DOHH2 (cell line): ENCODE results near the gene RYR2.

Experiments
- H3F3A ChIP-seq: fragments of 200-600 bp; sonication (generic), shearing (Covaris generic); 2 replicates; pipeline ENCODE4 v1.6.0; 2016; ENCODE audit warnings: antibody characterized with exemption, mild to moderate bottlenecking; ENCODE audit not compliant: control insufficient read depth, insufficient read depth
- H3K27ac ChIP-seq: fragments of 200-600 bp; sonication (generic); 2 replicates; pipeline ENCODE4 v1.5.1; 2014; ENCODE audit warnings: low read depth, mild to moderate bottlenecking, low read length, moderate library complexity
- H3K27me3 ChIP-seq: fragments of 200-600 bp; sonication (generic); 2 replicates; pipeline ENCODE4 v1.6.1; 2014; ENCODE audit warnings: mild to moderate bottlenecking, low read length, mixed read lengths; ENCODE audit not compliant: control insufficient read depth
- H3K36me3 ChIP-seq: fragments of 200-600 bp; sonication (generic); 2 replicates; pipeline ENCODE4 v1.6.1; 2014; ENCODE audit warnings: mild to moderate bottlenecking, low read length, moderate library complexity, mixed read lengths; ENCODE audit not compliant: control insufficient read depth
- H3K4me1 ChIP-seq: fragments of 200-600 bp; sonication (generic); 2 replicates; pipeline ENCODE4 v1.6.1; 2014; ENCODE audit warnings: mild to moderate bottlenecking, low read length, mixed read lengths; ENCODE audit not compliant: control insufficient read depth
- H3K4me2 ChIP-seq: fragments of 200-600 bp; sonication (generic); 2 replicates; pipeline ENCODE4 v1.6.0; 2014; ENCODE audit warnings: mild to moderate bottlenecking, low read length, moderate library complexity
- H3K4me3 ChIP-seq: fragments of 200-600 bp; sonication (generic); 2 replicates; pipeline ENCODE4 v1.5.1; 2014; ENCODE audit warnings: mild to moderate bottlenecking, low read length, mixed read lengths
- H3K79me2 ChIP-seq: fragments of 200-600 bp; sonication (generic); 2 replicates; pipeline ENCODE4 v1.6.1; 2014; ENCODE audit warnings: mild to moderate bottlenecking, low read length, mixed read lengths; ENCODE audit not compliant: control insufficient read depth
- H3K9me2 ChIP-seq: fragments of 200-600 bp; sonication (generic); replicated peaks from 2 replicates; pipeline ENCODE4 v1.6.1; 2014; ENCODE audit warnings: mild to moderate bottlenecking, low read length, mixed read lengths; ENCODE audit not compliant: control insufficient read depth
- H3K9me3 ChIP-seq: fragments of 200-600 bp; sonication (generic); 2 replicates; pipeline ENCODE4 v1.6.1; 2014; ENCODE audit warnings: antibody characterized with exemption, low read length, mixed read lengths; ENCODE audit not compliant: control insufficient read depth, insufficient read depth
- H4K20me1 ChIP-seq: fragments of 200-600 bp; sonication (generic); 2 replicates; pipeline ENCODE4 v1.6.0; 2014; ENCODE audit warnings: low read depth, mild to moderate bottlenecking, antibody characterized with exemption, low read length, moderate library complexity; ENCODE audit not compliant: control insufficient read depth, insufficient read depth
- EZH2phosphoT487 ChIP-seq: fragments of 200-600 bp; sonication (generic); IDR thresholded peaks from 2 replicates; pipeline ENCODE4 v1.6.1; 2017; ENCODE audit warnings: borderline replicate concordance, mild to moderate bottlenecking, antibody characterized with exemption, low read length, moderate library complexity, mixed read lengths
- TF ChIP-seq, protein P1 (sequence below): fragments of 200-600 bp; sonication (generic); IDR thresholded peaks from one replicate; pipeline ENCODE4 v1.5.1; 2014; ENCODE audit warnings: antibody characterized with exemption, mild to moderate bottlenecking, low read depth, low read length; ENCODE audit not compliant: poor library complexity, severe bottlenecking

RYR2 gene

DNA sequence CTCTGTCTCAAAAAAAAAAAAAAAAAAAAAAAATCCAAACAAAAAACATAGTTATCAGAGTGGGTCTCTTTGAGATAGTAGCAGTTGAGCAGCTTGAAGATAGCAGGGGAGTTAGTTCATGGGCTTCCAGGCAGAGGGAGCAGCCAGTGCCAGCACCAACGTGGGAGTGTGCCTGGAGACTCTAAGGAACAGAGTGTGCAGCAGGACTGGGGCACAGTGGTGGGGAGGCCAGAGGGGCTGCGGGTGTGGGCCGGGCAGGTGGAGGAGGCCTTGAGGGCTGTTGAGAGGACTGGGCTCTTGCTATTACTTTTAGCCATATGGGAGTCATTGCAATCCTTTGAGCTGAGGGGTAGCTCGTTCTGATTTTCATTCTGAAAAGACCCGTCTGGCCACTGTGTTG, 63.8 kb downstream of the RYR2 start:
- H3K36me3 ChIP-seq, result no peaks in the 10 kb centered on the region
- no peak overlapping the region for H3K4me3 ChIP-seq
- TF ChIP-seq, protein P1, sequence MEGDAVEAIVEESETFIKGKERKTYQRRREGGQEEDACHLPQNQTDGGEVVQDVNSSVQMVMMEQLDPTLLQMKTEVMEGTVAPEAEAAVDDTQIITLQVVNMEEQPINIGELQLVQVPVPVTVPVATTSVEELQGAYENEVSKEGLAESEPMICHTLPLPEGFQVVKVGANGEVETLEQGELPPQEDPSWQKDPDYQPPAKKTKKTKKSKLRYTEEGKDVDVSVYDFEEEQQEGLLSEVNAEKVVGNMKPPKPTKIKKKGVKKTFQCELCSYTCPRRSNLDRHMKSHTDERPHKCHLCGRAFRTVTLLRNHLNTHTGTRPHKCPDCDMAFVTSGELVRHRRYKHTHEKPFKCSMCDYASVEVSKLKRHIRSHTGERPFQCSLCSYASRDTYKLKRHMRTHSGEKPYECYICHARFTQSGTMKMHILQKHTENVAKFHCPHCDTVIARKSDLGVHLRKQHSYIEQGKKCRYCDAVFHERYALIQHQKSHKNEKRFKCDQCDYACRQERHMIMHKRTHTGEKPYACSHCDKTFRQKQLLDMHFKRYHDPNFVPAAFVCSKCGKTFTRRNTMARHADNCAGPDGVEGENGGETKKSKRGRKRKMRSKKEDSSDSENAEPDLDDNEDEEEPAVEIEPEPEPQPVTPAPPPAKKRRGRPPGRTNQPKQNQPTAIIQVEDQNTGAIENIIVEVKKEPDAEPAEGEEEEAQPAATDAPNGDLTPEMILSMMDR, result no peak
- TF ChIP-seq EZH2phosphoT487, result no peak
- no peaks in the 10 kb centered on the region for H4K20me1 ChIP-seq
- H3F3A ChIP-seq, result no peaks in the 10 kb centered on the region
- no peaks in the 10 kb centered on the region for H3K27me3 ChIP-seq
- no peak overlapping the region for H3K27ac ChIP-seq
- H3K4me2 ChIP-seq, result no peak overlapping the region
- H3K9me3 ChIP-seq, result no peaks in the 10 kb centered on the region
- H3K79me2 ChIP-seq, result no peaks in the 10 kb centered on the region
- no peaks in the 10 kb centered on the region for H3K9me2 ChIP-seq
- no peaks in the 10 kb centered on the region for H3K4me1 ChIP-seq

DNA sequence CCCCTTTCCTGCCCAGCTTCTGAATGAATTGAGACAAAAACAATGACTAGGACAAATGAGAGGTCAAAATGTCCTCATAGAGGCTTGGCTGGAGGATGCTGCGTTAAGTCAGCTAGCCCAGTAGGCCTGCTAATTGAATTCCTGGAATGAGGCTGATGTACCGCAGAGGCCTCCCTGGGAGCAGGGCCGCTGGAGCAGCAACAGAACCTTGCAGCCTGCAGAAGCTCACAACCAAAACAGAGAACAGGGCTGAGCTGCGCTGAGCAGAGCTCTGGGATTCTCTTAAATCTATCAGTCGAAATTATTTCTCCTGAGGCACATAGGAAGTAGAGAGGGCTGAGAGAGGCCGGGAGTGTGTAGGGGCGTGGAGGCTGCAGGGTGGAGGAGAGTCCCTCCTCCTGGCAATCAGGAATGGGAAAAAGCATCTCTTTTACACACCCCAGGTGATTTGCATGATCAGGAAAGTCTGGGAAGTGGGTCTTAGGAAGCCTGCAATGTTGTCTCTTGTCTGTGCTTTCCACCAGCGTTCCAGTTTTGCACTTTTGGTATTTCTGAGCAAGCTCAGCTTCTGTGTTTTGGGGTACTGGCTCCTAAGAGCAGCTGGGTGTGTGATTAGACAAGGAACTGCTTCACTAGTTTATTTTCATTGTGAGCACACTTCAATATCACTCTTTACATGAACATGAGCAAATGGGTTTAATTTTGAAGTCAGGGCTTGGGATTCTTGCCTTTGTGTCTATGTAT, 66.5 kb downstream of the RYR2 start:
- H4K20me1 ChIP-seq, result no peaks in the 10 kb centered on the region
- no peaks in the 10 kb centered on the region for H3K27me3 ChIP-seq
- no peaks in the 10 kb centered on the region for H3F3A ChIP-seq
- TF ChIP-seq EZH2phosphoT487, result no peak
- TF ChIP-seq, protein P1, result no peak
- no peaks in the 10 kb centered on the region for H3K9me2 ChIP-seq
- no peaks in the 10 kb centered on the region for H3K79me2 ChIP-seq
- H3K4me1 ChIP-seq, result no peaks in the 10 kb centered on the region
- H3K4me2 ChIP-seq, result no peak overlapping the region
- no peak overlapping the region for H3K4me3 ChIP-seq
- no peak overlapping the region for H3K27ac ChIP-seq
- H3K36me3 ChIP-seq, result no peaks in the 10 kb centered on the region
- no peaks in the 10 kb centered on the region for H3K9me3 ChIP-seq

DNA sequence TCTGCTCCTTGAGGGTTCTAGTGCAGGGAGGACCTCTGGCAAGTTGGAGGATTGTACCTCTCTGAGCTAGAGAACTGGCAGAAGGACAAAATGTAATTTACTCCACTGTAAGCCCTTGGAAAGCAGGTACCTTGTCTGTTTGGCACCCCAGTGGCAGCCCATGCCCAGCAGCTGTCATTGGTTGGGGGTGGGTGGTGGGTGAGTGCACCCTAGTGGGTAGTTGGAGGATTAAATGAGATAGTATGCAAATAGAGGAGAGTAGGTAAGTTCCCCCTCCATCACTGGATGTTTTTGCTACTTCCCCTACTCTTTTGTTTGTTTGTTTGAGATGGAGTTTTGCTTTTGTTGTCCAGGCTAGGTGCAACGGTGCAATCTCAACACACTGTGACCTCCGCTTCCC, 69.8 kb downstream of the RYR2 start:
- TF ChIP-seq, protein P1, result no peak
- TF ChIP-seq EZH2phosphoT487, result no peak
- no peaks in the 10 kb centered on the region for H3K9me2 ChIP-seq
- no peak overlapping the region for H3K4me3 ChIP-seq
- H3K4me2 ChIP-seq, result no peak overlapping the region
- no peaks in the 10 kb centered on the region for H3K79me2 ChIP-seq
- no peak overlapping the region for H3K27ac ChIP-seq
- H3K27me3 ChIP-seq, result no peaks in the 10 kb centered on the region
- no peaks in the 10 kb centered on the region for H3K4me1 ChIP-seq
- no peaks in the 10 kb centered on the region for H3K36me3 ChIP-seq
- H3F3A ChIP-seq, result no peaks in the 10 kb centered on the region
- H3K9me3 ChIP-seq, result no peaks in the 10 kb centered on the region
- H4K20me1 ChIP-seq, result no peaks in the 10 kb centered on the region
